Measurements from ENCODE around the gene DHRS1. TPM values are rescaled to one million over a fixed set of nuclear protein-coding genes. Genes with fewer than 3 reads are reported as not detected.
A peak's percentile ranks its signal among the peaks of the same experiment; 100 is the strongest.
"Not testable (repeated sequence)": the region's sequence is repeated elsewhere in the genome, so short reads cannot be mapped to it uniquely, and the experiment has no call there.

The DHRS1 gene
- polyA plus RNA-seq, 6 donors from 2014 or later, result 20.4 to 38.5 (median 29.3) TPM

DNA sequence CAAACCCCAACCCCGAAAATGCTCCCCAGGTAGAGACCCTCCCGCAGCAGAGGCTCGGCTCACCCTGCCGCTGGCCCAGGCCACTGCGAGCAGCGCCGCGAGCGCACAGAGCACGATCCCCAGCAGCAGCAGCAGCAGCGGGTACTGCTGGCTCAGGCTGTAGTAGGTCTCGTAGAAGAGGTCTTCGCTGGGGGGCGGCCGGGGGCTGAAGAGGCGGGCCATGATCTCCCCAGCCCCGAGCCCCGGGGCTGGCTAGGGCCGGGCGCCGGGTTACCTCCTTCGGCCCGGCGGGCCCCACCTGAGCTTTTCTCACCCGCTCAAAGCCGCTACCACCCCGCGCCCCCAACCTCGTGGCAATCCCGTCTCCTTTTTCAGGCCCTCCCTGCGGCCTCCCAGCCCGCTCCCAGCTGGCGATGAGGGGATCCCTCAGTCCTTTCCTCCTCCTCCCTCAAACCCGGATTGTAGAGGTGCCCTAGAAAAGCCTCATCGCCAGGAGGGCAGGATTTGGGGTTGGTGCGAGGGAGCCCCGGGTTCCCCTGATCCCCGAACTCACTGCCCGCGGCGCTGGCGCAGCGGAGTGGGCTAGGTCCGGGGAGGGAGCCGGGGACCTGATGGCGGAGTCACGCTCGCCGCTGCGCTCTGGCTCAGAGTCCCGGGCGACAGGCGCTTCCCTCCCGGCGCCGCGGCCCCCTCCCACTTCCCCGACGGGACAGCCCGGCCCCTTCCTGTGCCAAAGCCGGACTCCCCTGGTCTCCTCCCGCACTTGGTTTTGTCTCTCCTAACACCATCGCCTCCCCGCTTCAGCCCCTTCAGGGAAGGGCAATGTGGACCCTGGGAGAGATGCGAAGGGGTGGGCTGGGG is 35.1 kb upstream of the DHRS1 start, which contains the start of gene ADCY4:
Gene ADCY4, minus strand, starts transcription at position 641 of the 861 bp plus-strand sequence. Its CDS starts 419 bp downstream, at position 222.
- Mint-ChIP-seq H3K4me3 (peak within 1 kb of the TSS; percentile 59 to 87 (median 80)), H3K27me3 (peaks cover 19 to 30% (median 20%) of the 10 kb centered on the region in 3 donors)

DNA sequence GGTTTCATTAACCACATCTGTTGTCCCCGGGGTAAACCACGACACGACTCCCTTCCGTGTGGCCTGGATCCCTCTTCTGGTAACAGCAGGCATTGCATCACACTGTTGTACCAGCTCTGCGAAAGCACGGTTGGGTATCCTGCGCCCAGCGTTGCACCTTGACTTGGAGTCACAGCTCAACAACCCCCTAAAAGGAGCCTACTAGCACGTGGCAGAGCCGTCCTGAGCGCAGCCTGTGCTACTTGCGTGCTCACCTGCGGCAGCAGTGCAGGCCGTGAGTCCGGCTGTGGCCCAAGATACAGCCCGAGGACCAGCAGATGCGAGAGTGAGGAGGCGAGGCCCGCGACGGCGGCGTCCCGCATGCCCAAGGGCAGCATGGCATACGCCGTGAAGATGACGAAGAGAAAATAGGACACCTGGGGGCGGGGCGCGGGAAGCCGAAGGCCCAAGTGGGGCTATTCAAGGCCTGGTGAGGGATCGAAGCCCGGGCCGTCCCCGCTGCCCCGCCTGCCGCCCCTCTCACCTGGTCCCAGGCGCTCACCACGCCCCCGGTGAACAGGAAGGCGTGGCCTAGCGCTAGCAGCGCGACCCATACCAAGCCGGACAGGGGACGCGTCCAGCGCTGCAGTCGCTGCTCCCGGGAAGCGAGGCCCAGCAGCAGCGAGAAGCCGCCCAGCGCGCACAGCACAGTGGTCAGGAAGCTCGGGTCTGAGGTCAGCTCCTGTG is 32.9 kb upstream of the DHRS1 start:
- DNase-seq (peak; percentile 81), ATAC-seq (ENCODE audit: low read depth in 2 of 2) (peak; percentile 85)
- peak overlapping the region; percentile 86 to 94 (median 90) for H3K4me3 Mint-ChIP-seq
- H3K27me3 Mint-ChIP-seq, result peaks cover 19 to 32% (median 20%) of the 10 kb centered on the region in 3 donors
- peaks cover 1 to 7% of the 10 kb centered on the region in 2 donors for H3K36me3 Mint-ChIP-seq
- peak overlapping the region; percentile 5 to 98 (median 83) for H3K27ac Mint-ChIP-seq
- peaks cover 0 to 1% (median 0%) of the 10 kb centered on the region in 7 donors for H3K9me3 Mint-ChIP-seq
- H3K4me1 Mint-ChIP-seq, result peaks cover 21 to 47% (median 26%) of the 10 kb centered on the region in 3 donors

More for the DNA sequence above, 35.1 kb upstream of the DHRS1 start, which contains the start of gene ADCY4:
- Mint-ChIP-seq H3K27ac (peak within 1 kb of the TSS in 4 of 6 donors; percentile 24 to 83 (median 48)), H3K36me3 (peaks cover 4 to 18% of the 10 kb centered on the region in 2 donors), H3K9me3 (peaks cover 0 to 1% (median 0%) of the 10 kb centered on the region in 7 donors), H3K4me1 (peaks cover 29 to 53% (median 35%) of the 10 kb centered on the region in 3 donors)
- ATAC-seq (ENCODE audit: low read depth in 2 of 2) (peak in 1 of 2 donors; percentile 24), DNase-seq (no peak)

DNA sequence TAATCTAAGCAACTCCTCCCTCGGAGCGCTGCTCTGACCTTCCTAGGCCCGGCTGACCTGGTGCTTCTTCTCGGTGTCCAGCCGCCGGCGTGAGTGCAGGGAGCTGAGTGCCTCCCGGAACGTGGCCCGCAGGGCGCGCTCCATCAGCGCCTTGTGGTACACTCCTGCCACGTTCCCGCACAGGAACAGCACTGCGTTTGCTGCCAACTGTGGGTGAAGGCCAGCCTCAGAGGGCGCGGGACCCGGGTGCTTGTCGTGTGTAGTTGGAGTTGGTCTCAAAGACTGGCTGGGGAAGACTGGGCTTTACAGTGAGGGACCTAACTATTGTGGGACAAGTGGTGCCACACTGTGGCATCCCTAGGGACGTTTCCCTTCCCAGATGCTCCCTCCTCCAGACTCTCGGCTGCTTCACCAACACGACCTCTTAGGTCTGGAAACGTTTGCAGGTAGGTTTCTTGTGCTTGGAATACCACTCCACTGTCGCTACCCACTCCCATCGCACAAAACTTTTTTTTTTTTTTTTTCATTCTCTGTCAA is 32.2 kb upstream of the DHRS1 start:
- no peak for DNase-seq
- peaks cover 19 to 34% (median 20%) of the 10 kb centered on the region in 3 donors for H3K27me3 Mint-ChIP-seq
- H3K9me3 Mint-ChIP-seq, result peaks cover 0 to 1% (median 0%) of the 10 kb centered on the region in 7 donors
- no peak for ATAC-seq (ENCODE audit: low read depth in 2 of 2)
- H3K36me3 Mint-ChIP-seq, result peaks cover 0 to 7% of the 10 kb centered on the region in 2 donors
- peaks cover 24 to 53% (median 30%) of the 10 kb centered on the region in 3 donors for H3K4me1 Mint-ChIP-seq
- H3K27ac Mint-ChIP-seq, result peak overlapping the region; percentile 5 to 98 (median 83)
- H3K4me3 Mint-ChIP-seq, result peak overlapping the region; percentile 86 to 94 (median 90)

DNA sequence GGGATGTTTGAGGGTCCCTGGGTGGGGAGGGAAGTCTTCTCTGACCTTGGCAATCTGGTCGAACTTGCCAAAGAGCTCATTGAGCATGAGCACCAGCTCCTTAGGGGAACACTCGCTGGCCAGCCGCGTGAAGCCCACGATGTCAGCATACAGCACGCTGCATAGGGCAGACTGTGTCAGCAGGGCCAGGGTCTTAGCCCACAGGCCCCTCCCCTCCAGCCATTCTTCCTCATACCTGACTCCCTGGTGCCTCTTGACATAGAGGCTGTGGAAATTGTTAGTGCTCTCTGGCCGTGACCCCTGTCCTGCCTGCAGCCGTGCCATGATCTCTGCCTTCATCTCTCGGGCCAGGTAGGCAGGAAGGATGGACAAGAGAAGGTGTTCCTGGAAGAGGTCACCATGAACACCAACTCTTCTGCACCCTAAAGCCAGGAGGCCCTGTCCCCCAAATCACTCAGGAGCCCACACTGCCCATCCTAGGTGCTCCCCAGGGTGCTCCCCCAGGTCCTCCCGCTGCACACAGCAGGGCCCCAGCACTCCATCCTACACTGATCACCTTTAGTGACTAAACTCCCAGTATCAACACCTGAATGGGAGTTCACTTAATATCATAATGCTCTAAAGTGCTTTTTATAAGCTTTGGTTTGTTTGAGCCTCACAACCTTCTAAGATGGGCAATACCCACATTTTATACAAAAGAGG is 31.5 kb upstream of the DHRS1 start:
- peaks cover 19 to 34% (median 20%) of the 10 kb centered on the region in 3 donors for H3K27me3 Mint-ChIP-seq
- H3K4me1 Mint-ChIP-seq, result peaks cover 24 to 50% (median 30%) of the 10 kb centered on the region in 3 donors
- no peak overlapping the region for H3K4me3 Mint-ChIP-seq
- peaks cover 0 to under 1% of the 10 kb centered on the region in 2 donors for H3K36me3 Mint-ChIP-seq
- peaks cover 0 to 1% (median 0%) of the 10 kb centered on the region in 7 donors for H3K9me3 Mint-ChIP-seq
- ATAC-seq (ENCODE audit: low read depth in 2 of 2) (no peak), DNase-seq (no peak)
- peak overlapping the region in 3 of 6 donors; percentile 56 to 75 (median 61) for H3K27ac Mint-ChIP-seq

DNA sequence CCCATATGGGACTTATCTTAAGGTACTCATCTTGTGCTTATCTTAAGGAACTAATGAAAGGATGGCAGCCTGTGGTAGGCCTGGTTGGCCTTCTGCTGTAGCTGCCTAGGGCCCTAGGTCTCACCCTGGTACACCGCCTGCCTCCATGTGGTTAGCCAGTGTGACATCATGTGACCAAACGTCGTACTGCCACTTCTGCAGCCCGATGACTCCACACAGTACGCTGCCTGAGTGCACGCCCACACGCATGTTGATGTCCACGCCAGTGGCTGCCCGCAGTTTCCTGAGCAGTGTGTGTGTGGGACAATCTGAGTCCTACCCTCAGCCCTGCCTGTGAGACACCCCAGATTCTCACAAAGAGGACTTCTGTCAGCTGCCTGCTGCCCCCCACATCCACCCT is 30.2 kb upstream of the DHRS1 start:
- Mint-ChIP-seq H3K27ac (peak overlapping the region in 1 of 6 donors; percentile 15), H3K9me3 (no peaks in the 10 kb centered on the region), H3K36me3 (no peaks in the 10 kb centered on the region), H3K4me1 (peaks cover 19 to 41% (median 22%) of the 10 kb centered on the region in 3 donors), H3K4me3 (peak overlapping the region in 1 of 8 donors; percentile 33), H3K27me3 (peaks cover 12 to 26% (median 16%) of the 10 kb centered on the region in 3 donors)
- no peak for ATAC-seq (ENCODE audit: low read depth in 2 of 2)
- DNase-seq, result no peak

DNA sequence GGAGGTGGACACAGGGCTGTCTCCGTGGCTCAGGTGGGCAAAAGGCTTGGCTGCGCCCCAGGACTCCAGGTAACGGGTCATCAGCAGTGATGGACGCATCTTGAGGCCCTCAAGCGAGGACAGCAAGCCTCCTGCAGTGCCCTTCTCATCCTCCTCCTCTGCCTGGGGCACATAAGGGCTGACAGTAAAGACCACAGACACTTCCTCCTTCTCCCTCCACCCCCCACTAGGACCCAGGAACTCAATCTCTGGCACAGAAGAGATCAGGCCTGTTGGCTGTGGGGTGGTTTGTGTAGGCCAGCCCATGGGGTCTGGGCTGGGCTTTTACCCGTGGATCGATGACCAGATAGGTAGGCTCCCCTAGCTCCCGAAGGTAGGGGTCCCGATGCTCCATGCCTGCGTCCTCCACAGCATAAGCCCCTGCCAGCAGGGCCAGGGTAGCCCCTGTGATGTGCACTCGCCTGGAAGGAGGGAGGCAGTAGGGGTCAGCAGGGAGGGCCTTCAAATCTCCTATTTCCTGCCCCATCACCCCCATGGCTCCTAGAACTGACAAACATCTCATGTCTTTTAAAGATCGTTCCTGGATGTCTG is 29.6 kb upstream of the DHRS1 start:
- Mint-ChIP-seq H3K27ac (peak overlapping the region in 1 of 6 donors; percentile 15), H3K4me1 (peaks cover 17 to 39% (median 19%) of the 10 kb centered on the region in 3 donors), H3K4me3 (peak overlapping the region in 1 of 8 donors; percentile 33), H3K36me3 (no peaks in the 10 kb centered on the region), H3K27me3 (peaks cover 10 to 24% (median 13%) of the 10 kb centered on the region in 3 donors), H3K9me3 (no peaks in the 10 kb centered on the region)
- no peak for DNase-seq
- ATAC-seq (ENCODE audit: low read depth in 2 of 2), result no peak

DNA sequence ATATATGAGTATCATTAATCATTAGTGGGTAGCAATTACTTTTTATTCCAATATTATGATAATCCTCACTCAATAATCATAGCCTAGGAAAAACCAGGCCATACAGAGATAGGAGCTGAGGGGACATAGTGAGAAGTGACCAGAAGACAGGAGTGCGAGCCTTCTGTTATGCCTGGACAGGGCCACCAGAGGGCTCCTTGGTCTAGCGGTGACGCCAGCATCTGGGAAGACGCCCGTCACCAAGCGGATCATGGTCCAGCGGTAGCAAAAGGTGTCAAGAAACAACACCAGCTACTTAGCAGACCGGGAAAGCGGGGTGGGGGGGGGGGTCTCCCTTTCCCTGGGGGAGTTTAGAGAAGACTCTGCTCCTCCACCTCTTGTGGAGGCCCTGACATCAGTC is 28.3 kb upstream of the DHRS1 start:
- H3K4me1 Mint-ChIP-seq, result peaks cover 16 to 27% (median 16%) of the 10 kb centered on the region in 3 donors
- peaks cover 6 to 27% (median 16%) of the 10 kb centered on the region in 3 donors for H3K27me3 Mint-ChIP-seq
- not testable (repeated sequence) for H3K36me3 Mint-ChIP-seq; H3K9me3 Mint-ChIP-seq; H3K27ac Mint-ChIP-seq; DNase-seq; ATAC-seq (ENCODE audit: low read depth in 2 of 2); H3K4me3 Mint-ChIP-seq

DNA sequence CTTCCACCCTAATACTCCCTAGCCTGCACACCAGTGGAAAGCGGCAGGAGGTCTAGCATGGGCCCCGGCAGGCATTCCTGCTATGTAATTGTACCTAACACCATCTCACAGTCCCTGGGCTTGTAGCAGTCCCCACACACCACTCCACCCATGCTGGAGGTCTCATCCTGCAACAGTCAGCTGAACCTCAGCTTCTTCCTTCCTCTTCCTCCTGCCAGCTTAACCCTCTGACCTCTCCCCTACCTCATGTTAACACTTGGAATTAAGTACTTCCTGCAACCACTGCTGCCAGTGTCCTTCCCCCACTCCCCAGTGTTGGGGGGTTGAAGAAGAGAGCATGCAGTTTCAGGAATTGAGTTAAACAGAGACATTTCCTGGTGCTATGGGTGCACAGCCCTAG is 27.7 kb upstream of the DHRS1 start:
- no peak for DNase-seq
- Mint-ChIP-seq H3K9me3 (no peaks in the 10 kb centered on the region), H3K27me3 (peaks cover 4 to 21% (median 18%) of the 10 kb centered on the region in 3 donors), H3K27ac (peak overlapping the region in 4 of 6 donors; percentile 34 to 90 (median 54)), H3K4me3 (peak overlapping the region in 2 of 8 donors; percentile 16 to 50), H3K4me1 (peaks cover 11 to 23% (median 14%) of the 10 kb centered on the region in 3 donors), H3K36me3 (no peaks in the 10 kb centered on the region)
- ATAC-seq (ENCODE audit: low read depth in 2 of 2), result no peak

DNA sequence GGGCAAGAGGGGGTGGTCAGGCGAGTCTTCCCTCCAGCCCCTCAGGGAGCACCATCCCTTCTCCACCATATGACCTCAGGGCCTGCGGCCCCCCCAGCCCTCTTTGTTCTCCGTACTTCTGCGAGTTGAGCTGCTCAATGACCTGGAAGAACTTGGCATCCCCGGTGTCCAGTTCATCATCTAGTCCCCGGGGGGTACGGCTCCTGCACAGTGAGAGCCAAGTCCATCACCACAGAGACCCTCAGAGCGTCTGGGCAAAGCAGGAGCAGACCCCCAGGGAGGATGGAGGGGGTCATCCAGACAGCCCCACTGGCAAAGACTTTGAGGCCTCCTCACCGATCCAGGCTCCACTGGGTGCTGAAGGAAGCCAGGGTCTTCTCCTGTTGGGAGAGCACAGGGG is 26.4 kb upstream of the DHRS1 start:
- Mint-ChIP-seq H3K36me3 (no peaks in the 10 kb centered on the region), H3K4me1 (peaks cover 6 to 14% (median 6%) of the 10 kb centered on the region in 3 donors), H3K27me3 (peaks cover 0 to 21% (median 17%) of the 10 kb centered on the region in 3 donors), H3K27ac (no peak overlapping the region), H3K9me3 (no peaks in the 10 kb centered on the region), H3K4me3 (no peak overlapping the region)
- no peak for DNase-seq
- ATAC-seq (ENCODE audit: low read depth in 2 of 2), result no peak

DNA sequence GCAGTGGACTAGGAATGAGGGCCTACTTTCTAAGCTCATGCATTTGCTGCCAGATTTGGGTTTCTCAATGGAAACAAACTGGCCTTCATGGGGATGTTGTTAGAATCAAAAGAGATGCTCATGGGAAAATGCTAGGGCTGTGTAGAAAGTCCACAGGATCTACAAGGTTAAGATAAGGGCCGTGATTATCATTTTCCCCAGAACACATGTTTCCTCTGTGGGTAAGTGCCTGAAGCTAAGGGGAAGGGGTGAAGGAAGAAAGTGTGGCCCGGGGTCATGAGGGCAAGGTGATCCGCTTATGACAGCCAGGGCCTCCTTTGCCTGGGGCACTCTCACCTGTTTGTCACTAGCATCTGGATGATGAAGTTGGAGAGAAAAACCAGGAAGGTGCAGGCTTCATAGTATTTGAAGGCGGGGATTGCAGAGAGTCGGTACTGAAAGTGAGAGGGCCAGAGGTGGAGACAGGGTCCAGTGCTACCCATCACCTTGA is 25.5 kb upstream of the DHRS1 start:
- Mint-ChIP-seq H3K36me3 (no peaks in the 10 kb centered on the region), H3K9me3 (no peaks in the 10 kb centered on the region), H3K27ac (peak overlapping the region in 1 of 6 donors; percentile 62), H3K27me3 (peaks cover 4 to 21% (median 21%) of the 10 kb centered on the region in 3 donors), H3K4me3 (peak overlapping the region in 1 of 8 donors; percentile 3), H3K4me1 (peaks cover 6 to 14% (median 6%) of the 10 kb centered on the region in 3 donors)
- no peak for DNase-seq
- no peak for ATAC-seq (ENCODE audit: low read depth in 2 of 2)

DNA sequence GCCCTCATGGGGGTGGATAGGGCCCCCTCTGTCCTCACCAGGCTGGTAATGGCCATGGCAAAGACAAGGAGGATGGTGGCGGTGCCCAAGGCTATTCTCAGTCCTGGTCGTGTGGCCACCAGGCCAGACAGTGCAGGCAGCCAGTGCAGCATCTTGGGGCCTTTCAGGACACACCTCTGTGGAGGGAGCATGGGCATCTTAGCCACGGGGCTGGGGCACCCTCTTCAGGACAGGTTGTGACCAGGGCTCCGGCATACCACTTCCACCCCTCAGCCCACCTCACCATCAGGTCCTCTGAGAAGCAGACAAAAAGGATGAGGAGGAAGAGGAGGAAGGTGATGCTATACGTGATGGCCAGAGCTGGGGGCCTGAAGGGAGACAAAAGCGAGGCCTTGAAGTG is 24.4 kb upstream of the DHRS1 start:
- Mint-ChIP-seq H3K9me3 (no peaks in the 10 kb centered on the region), H3K27ac (no peak overlapping the region), H3K36me3 (peaks cover 0 to 6% of the 10 kb centered on the region in 2 donors), H3K27me3 (peaks cover 4 to 32% (median 31%) of the 10 kb centered on the region in 3 donors), H3K4me3 (no peak overlapping the region), H3K4me1 (peaks cover 6 to 14% (median 10%) of the 10 kb centered on the region in 3 donors)
- no peak for DNase-seq
- ATAC-seq (ENCODE audit: low read depth in 2 of 2), result no peak

DNA sequence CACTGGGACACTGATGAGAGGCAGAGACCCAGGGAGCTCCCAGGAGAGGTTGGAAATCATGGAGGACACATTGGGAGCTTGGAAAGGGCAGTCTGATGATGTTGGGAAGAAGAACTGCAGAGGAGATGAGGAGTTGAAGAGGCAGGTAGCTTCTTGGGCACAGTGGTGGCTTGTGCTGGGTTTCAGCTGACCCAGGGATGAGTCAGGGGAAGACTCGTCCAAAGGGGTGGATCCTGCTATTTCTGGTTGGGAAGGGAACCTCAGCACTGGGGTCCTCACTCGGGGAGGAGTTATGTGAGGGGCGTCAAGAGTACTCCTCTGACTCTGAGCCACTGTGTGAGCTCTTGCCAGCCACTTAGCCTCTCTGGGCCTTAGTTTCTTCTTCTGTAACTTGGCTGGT is 23.8 kb upstream of the DHRS1 start:
- Mint-ChIP-seq H3K27me3 (peaks cover 4 to 38% (median 38%) of the 10 kb centered on the region in 3 donors), H3K4me3 (no peak overlapping the region), H3K9me3 (no peaks in the 10 kb centered on the region), H3K36me3 (peaks cover 0 to 7% of the 10 kb centered on the region in 2 donors), H3K27ac (no peak overlapping the region), H3K4me1 (peaks cover 6 to 12% (median 10%) of the 10 kb centered on the region in 3 donors)
- ATAC-seq (ENCODE audit: low read depth in 2 of 2) (no peak), DNase-seq (no peak)

Data from naive B cell (primary cell).